ENCODE results near the gene TMEM72. TPM values are rescaled to one million over a fixed set of nuclear protein-coding genes. Genes with fewer than 3 reads are reported as not detected.

The TMEM72 gene
- total RNA-seq, 2 donors from 2014 or later: 14.5 to 17.6 TPM

DNA sequence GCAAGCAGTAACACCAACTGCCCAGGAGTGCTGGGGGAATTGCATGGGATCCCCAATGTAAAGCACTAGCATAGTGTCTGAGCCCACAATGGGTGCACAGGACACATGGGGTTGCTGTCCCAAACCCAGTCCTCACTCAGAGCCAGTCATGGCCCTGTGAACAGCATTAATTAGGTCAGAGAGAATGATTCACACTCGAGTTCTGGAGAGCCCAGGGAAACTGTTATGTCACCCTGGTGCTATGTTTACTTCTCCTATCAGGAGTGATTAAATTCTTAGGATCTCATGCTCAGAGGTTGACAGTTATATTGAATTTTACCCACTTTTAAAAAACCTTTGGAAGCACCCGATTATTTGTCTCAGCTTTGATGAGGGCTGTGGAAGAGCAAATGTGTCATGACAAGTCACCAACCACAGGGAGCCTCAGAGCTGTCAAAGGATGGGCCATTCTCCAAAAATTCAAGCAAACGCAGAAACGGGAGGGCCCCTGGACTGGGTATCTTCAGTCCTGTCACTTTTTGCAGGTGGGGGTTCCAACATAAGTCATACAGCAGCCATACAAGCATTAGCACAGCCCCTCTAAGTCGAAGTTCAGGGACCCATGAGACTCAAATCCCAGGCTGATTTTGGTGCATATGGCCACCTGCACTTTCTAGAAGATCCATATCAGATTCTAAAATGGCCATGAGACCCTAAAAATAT lies 47.2 kb downstream of the TMEM72 start:
- Histone ChIP-seq H3K36me3 (no peaks in the 10 kb centered on the region), H3K27ac (peak overlapping the region; percentile 74), H3K27me3 (no peaks in the 10 kb centered on the region), H3K9me3 (no peaks in the 10 kb centered on the region), H3K4me1 (peaks cover 4% of the 10 kb centered on the region), H3K9ac (ENCODE audit: low read depth in 2 of 2, low read length in 2 of 2) (peak overlapping the region; percentile 86 to 90), H3K4me3 (peak overlapping the region; percentile 75)
- TF ChIP-seq, protein P1, sequence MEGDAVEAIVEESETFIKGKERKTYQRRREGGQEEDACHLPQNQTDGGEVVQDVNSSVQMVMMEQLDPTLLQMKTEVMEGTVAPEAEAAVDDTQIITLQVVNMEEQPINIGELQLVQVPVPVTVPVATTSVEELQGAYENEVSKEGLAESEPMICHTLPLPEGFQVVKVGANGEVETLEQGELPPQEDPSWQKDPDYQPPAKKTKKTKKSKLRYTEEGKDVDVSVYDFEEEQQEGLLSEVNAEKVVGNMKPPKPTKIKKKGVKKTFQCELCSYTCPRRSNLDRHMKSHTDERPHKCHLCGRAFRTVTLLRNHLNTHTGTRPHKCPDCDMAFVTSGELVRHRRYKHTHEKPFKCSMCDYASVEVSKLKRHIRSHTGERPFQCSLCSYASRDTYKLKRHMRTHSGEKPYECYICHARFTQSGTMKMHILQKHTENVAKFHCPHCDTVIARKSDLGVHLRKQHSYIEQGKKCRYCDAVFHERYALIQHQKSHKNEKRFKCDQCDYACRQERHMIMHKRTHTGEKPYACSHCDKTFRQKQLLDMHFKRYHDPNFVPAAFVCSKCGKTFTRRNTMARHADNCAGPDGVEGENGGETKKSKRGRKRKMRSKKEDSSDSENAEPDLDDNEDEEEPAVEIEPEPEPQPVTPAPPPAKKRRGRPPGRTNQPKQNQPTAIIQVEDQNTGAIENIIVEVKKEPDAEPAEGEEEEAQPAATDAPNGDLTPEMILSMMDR (IDR thresholded peaks at IDR 0.05): no peak
- peak; percentile 18 for DNase-seq
- intact Hi-C loops (cut with DNase I): no loop called here

DNA sequence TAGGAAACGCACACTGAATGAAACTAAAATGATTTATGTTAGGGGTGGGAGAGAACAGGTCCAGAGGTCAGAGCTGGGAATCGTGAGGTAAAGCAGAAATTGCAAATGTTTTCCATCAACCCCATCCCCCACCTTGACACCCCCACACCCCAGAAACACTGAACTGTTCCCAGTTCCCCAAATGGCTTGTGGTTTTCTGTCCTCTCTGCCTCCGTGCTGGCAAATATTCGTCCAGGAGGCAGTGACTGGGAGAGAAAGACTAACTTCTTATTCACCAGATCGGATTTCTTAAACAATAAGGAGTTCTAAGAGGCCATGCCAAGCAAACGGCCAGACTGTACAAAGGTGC lies 47.7 kb downstream of the TMEM72 start:
- TF ChIP-seq, protein P1 (IDR thresholded peaks at IDR 0.05): no peak
- DNase-seq: no peak
- Histone ChIP-seq H3K27me3 (no peaks in the 10 kb centered on the region), H3K9me3 (no peaks in the 10 kb centered on the region), H3K36me3 (no peaks in the 10 kb centered on the region), H3K4me1 (peaks cover 4% of the 10 kb centered on the region), H3K4me3 (peak overlapping the region; percentile 75), H3K27ac (peak overlapping the region; percentile 74), H3K9ac (ENCODE audit: low read depth in 2 of 2, low read length in 2 of 2) (peak overlapping the region; percentile 86 to 90)
- intact Hi-C loops (cut with DNase I): no loop called here

DNA sequence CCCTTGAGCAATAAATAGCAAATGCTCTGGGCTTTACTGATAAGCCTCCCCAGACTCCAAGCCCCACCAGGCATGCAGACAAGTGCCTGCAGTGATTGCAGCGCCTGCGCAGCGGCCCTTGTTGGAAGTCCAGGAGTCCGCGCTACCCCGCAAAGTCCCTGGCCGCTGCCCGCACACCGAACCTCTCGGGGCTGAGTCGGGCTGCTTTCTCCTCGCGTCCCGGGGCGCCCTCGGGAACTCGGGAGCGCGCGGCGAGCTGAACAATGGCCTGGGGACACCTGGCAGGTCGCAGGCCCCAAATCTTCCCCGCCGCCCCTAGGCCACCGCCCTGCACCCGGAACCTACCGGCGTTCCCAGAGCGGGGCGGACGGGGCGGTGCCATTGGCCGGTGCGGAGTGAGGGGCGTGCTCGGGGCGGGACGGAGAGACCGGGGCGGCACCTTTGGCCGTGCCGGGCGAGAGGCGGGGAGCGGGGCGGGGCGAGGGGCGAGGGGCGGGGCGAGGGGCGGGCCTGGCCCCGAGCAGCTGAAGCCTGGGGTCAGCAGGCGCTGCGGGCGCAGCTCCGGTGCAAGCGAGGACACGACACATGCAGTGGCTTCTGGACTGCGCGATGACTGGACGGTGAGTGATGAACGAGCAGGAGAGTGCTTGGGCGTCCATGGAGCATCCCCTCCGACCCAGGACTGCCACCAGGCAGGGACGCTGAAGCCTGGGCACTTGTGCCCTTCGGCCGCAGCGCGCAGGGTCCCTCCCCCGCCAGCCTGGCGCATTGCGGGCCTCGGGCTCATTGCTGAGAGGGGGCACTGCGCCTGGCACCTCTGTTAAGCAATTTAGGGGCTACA lies 48.3 kb downstream of the TMEM72 start, which contains the start of gene RASSF4:
TSS of gene RASSF4 (plus strand) at position 556 of the 841 bp plus-strand sequence. CDS start 10,401 bp downstream, outside the sequence.
- Histone ChIP-seq H3K4me1 (peaks cover 4% of the 10 kb centered on the region), H3K9me3 (no peaks in the 10 kb centered on the region), H3K36me3 (no peaks in the 10 kb centered on the region), H3K27me3 (no peaks in the 10 kb centered on the region), H3K4me3 (peak within 1 kb of the TSS; percentile 75), H3K9ac (ENCODE audit: low read depth in 2 of 2, low read length in 2 of 2) (peak within 1 kb of the TSS; percentile 90), H3K27ac (peak within 1 kb of the TSS; percentile 74)
- TF ChIP-seq, protein P1 (IDR thresholded peaks at IDR 0.05): no peak
- intact Hi-C loops (cut with DNase I): no loop called here
- peak; percentile 97 for DNase-seq

DNA sequence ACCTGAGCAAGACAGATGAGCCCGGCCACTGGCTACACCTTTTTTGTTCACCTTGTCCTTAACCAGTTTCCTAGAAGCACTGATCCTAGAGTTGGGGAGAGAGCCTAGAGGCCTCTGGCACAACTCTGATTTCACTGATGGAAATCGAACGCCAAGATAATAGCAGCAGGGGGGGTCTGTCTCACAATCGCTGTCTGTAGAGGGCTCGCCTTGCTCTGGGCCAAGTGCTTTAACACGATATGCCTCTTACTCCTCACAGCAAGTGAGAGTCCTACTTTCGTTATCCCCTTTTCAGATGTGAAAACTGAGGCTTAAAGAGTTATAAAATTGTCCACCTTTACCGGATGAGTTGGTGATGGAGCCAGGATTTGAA lies 48.9 kb downstream of the TMEM72 start:
- Histone ChIP-seq H3K9me3 (no peaks in the 10 kb centered on the region), H3K4me3 (peak overlapping the region; percentile 75), H3K36me3 (no peaks in the 10 kb centered on the region), H3K27me3 (no peaks in the 10 kb centered on the region), H3K4me1 (peaks cover 4% of the 10 kb centered on the region), H3K9ac (ENCODE audit: low read depth in 2 of 2, low read length in 2 of 2) (peak overlapping the region; percentile 68 to 90), H3K27ac (peak overlapping the region; percentile 74)
- intact Hi-C loops (cut with DNase I): no loop called here
- TF ChIP-seq, protein P1 (IDR thresholded peaks at IDR 0.05): no peak
- no peak for DNase-seq

DNA sequence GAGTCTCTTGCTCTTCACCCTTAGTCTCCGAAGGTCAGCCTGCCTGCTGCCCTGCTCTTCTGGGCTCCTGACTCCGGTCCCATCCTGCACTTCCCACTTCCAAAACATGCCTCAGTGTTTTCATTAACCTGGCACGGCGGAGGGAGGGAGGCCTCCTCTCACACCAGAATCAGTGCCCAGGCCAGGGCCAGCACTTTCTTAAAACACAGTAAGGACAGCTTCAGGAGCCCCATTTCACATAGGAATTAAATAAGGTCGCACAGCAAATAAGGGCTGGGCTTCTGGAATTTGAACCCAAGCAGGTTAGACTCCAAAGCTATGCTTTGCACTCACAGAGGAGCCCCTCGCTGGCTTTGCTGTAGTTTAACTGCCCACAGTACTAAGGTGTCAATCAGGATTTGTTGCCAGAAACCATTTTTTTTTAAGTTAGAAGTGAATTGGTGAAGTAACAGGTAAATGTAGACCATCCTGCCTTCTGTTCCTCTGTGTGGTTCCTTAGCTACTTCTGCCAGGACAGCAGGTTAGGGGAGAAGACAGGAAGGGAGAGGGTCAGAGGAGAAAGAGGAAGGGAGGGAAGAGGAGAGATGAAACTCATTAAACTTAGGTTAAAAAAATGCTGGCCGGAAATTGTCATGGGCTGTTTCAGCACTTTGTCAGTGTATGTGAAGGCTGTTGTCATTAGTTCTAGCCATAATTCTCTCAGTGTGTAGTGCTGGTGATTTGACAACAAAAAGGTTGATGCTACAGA lies 49.5 kb downstream of the TMEM72 start:
- Histone ChIP-seq H3K4me3 (peak overlapping the region; percentile 75), H3K9ac (ENCODE audit: low read depth in 2 of 2, low read length in 2 of 2) (peak overlapping the region; percentile 68 to 90), H3K9me3 (no peaks in the 10 kb centered on the region), H3K27me3 (no peaks in the 10 kb centered on the region), H3K36me3 (no peaks in the 10 kb centered on the region), H3K4me1 (peaks cover 4% of the 10 kb centered on the region), H3K27ac (peak overlapping the region; percentile 34)
- intact Hi-C loops (cut with DNase I): no loop called here
- TF ChIP-seq, protein P1 (IDR thresholded peaks at IDR 0.05): no peak
- peak; percentile 29 for DNase-seq
